IMR-90 (cell line): ENCODE data around the gene CAGE1. TPM values are rescaled to one million over a fixed set of nuclear protein-coding genes. Genes with fewer than 3 reads are reported as not detected.

Source experiments
- ATAC-seq: fragments of 200-7000 bp; cut with Tn5 transposase; 2 replicates; pipeline ENCODE4 v1.9.1; 2020; ENCODE audit warnings: low read depth, mild to moderate bottlenecking, moderate library complexity
- BruUV-seq: library from RNA; stranded (reverse); fragments of 400-500 nt; replicated peaks from 2 replicates; lab custom pipeline; 2021; lab: Mats Ljungman, UMichigan
- CTCF ChIA-PET: fragments of 300-600 bp; formaldehyde crosslinking; extraction: SDS; loops from one replicate; lab custom pipeline; 2021; ENCODE audit warnings: antibody characterized with exemption; lab: Yijun Ruan, JAX
- POLR2A ChIA-PET: fragments of 300-600 bp; sonication (Branson Sonifier 250); formaldehyde crosslinking; loops from one replicate; lab custom pipeline; 2022; ENCODE audit warnings: antibody characterized with exemption; ENCODE audit not compliant: unreplicated experiment; lab: Charles Lee
- DNase-seq: peaks from one replicate; pipeline ENCODE4 v3.0.0; 2013
- H2AFZ ChIP-seq: replicated peaks from 2 replicates; pipeline ENCODE3; 2013; ENCODE audit warnings: low read length, mild to moderate bottlenecking; ENCODE audit not compliant: poor library complexity
- H2AK5ac ChIP-seq: 2 replicates; pipeline ENCODE4 v1.6.1; 2013; ENCODE audit warnings: low read depth, low read length, inconsistent platforms
- H2AK9ac ChIP-seq: replicated peaks from 2 replicates; pipeline ENCODE3; 2013; ENCODE audit warnings: mild to moderate bottlenecking, low read depth, low read length, moderate library complexity; ENCODE audit not compliant: poor library complexity
- H2BK120ac ChIP-seq: 2 replicates; pipeline ENCODE4 v1.6.1; 2013; ENCODE audit warnings: low read depth, low read length, inconsistent platforms
- H2BK15ac ChIP-seq: 3 replicates; pipeline ENCODE4 v1.6.1; 2013; ENCODE audit warnings: low read depth, low read length, inconsistent platforms
- H2BK20ac ChIP-seq: 2 replicates; pipeline ENCODE4 v1.6.1; 2013; ENCODE audit warnings: low read depth, mild to moderate bottlenecking, inconsistent platforms, low read length, moderate library complexity
- H2BK5ac ChIP-seq: 2 replicates; pipeline ENCODE4 v1.6.1; 2013; ENCODE audit warnings: mild to moderate bottlenecking, low read depth, low read length, inconsistent platforms; ENCODE audit not compliant: poor library complexity, severe bottlenecking
- H3K14ac ChIP-seq: replicated peaks from 2 replicates; pipeline ENCODE4 v1.6.1; 2013; ENCODE audit warnings: low read depth, low read length, inconsistent platforms
- H3K18ac ChIP-seq: 2 replicates; pipeline ENCODE4 v1.6.1; 2013; ENCODE audit warnings: low read depth, low read length, control low read depth
- H3K23ac ChIP-seq: 2 replicates; pipeline ENCODE4 v1.6.1; 2013; ENCODE audit warnings: low read depth, low read length, inconsistent platforms
- H3K27ac ChIP-seq: 2 replicates; pipeline ENCODE4 v1.5.1; 2013; ENCODE audit warnings: mild to moderate bottlenecking, control low read depth, low read length; ENCODE audit not compliant: insufficient read depth
- H3K27me3 ChIP-seq: 2 replicates; pipeline ENCODE4 v1.6.1; 2013; ENCODE audit warnings: low read length; ENCODE audit not compliant: control insufficient read depth, insufficient read depth
- H3K36me3 ChIP-seq: 2 replicates; pipeline ENCODE4 v1.6.1; 2013; ENCODE audit warnings: low read length, mixed read lengths; ENCODE audit not compliant: control insufficient read depth, insufficient read depth
- H3K4ac ChIP-seq: 2 replicates; pipeline ENCODE4 v1.6.1; 2013; ENCODE audit warnings: low read depth, low read length, inconsistent platforms
- H3K4me1 ChIP-seq: 2 replicates; pipeline ENCODE4 v1.6.1; 2013; ENCODE audit warnings: low read length, mixed read lengths; ENCODE audit not compliant: control insufficient read depth, insufficient read depth
- H3K4me2 ChIP-seq: 2 replicates; pipeline ENCODE4 v1.6.1; 2013; ENCODE audit warnings: low read depth, mild to moderate bottlenecking, control low read depth, low read length, moderate library complexity
- H3K4me3 ChIP-seq: 2 replicates; pipeline ENCODE4 v1.5.1; 2013; ENCODE audit warnings: low read depth, mild to moderate bottlenecking, control low read depth, low read length, moderate library complexity; ENCODE audit not compliant: insufficient read depth
- H3K56ac ChIP-seq: 2 replicates; pipeline ENCODE4 v1.6.1; 2013; ENCODE audit warnings: low read length, inconsistent platforms; ENCODE audit not compliant: insufficient read depth; ENCODE audit errors: extremely low read depth
- H3K79me1 ChIP-seq, 2 experiments: 2 replicates each; pipeline ENCODE4 v1.6.1; 2013; ENCODE audit warnings: low read length in 2 of 2, inconsistent platforms in 1 of 2, low read depth in 1 of 2
- H3K9ac ChIP-seq: 2 replicates; pipeline ENCODE4 v1.6.1; 2013; ENCODE audit warnings: low read depth, low read length, control low read depth
- H3K9me1 ChIP-seq: 2 replicates; pipeline ENCODE4 v1.6.1; 2013; ENCODE audit warnings: low read length, inconsistent platforms; ENCODE audit not compliant: insufficient read depth
- H3K9me3 ChIP-seq: 2 replicates; pipeline ENCODE4 v1.6.1; 2013; ENCODE audit warnings: low read length; ENCODE audit not compliant: control insufficient read depth, insufficient read depth
- H4K20me1 ChIP-seq: 2 replicates; pipeline ENCODE4 v1.6.1; 2013; ENCODE audit warnings: low read length, inconsistent platforms; ENCODE audit not compliant: insufficient read depth
- H4K5ac ChIP-seq: 2 replicates; pipeline ENCODE4 v1.6.1; 2013; ENCODE audit warnings: mild to moderate bottlenecking, low read depth, low read length, control low read depth
- H4K8ac ChIP-seq, 2 experiments: 2 replicates each; pipeline ENCODE4 v1.6.1; 2013; ENCODE audit warnings: low read depth in 2 of 2, low read length in 2 of 2, control low read depth in 1 of 2, inconsistent platforms in 1 of 2
- H4K91ac ChIP-seq: 2 replicates; pipeline ENCODE4 v1.6.1; 2013; ENCODE audit warnings: low read depth, low read length, inconsistent platforms; ENCODE audit not compliant: insufficient read depth
- BHLHE40 ChIP-seq: fragments of 150-350 bp; IDR thresholded peaks from 2 replicates; pipeline ENCODE4 v1.6.1; 2016; ENCODE audit warnings: mild to moderate bottlenecking, low read depth, low read length
- CEBPB ChIP-seq: IDR thresholded peaks from 2 replicates; pipeline ENCODE4 v1.6.1; 2012; ENCODE audit warnings: low read depth, low read length, improper control_type of control experiment
- FOS ChIP-seq: fragments of 150-350 bp; IDR thresholded peaks from 2 replicates; pipeline ENCODE4 v1.6.1; 2016; ENCODE audit warnings: low read depth, low read length
- POLR2A ChIP-seq: IDR thresholded peaks from 2 replicates; pipeline ENCODE4 v1.6.1; 2012; ENCODE audit warnings: mild to moderate bottlenecking, low read depth, low read length
- RAD21 ChIP-seq: IDR thresholded peaks from 2 replicates; pipeline ENCODE4 v1.6.1; 2012; ENCODE audit warnings: low read length, improper control_type of control experiment
- WGBS, 2 experiments: methylation state at CpG; one replicate each; pipeline versions ENCODE4 v1.1.5 to v1.1.7; 2013; ENCODE audit warnings: missing lambda C conversion rate in 2 of 2; ENCODE audit not compliant: insufficient read length in 1 of 2; ENCODE audit errors: extremely low coverage in 2 of 2; 5-methylcytosine and 5-hydroxymethylcytosine counted together
- dilution Hi-C: fragments of 300-500 bp; cut with HindIII; formaldehyde crosslinking; loops from one replicate; pipeline ENCODE4 v1.14.3; 2018; ENCODE audit warnings: low sequenced_read_pairs; ENCODE audit not compliant: unreplicated experiment
- in situ Hi-C: fragments of 300-500 bp; cut with MboI; formaldehyde crosslinking; loops from 3 replicates; pipeline ENCODE4 v1.14.3; 2019; ENCODE audit warnings: low sequenced_read_pairs, inconsistent platforms, mixed read lengths
- intact Hi-C: fragments of 100-400 bp; cut with micrococcal nuclease; formaldehyde crosslinking; loops from 2 replicates; pipeline ENCODE4 v1.10.0; 2022
- polyA plus RNA-seq, 3 experiments: library from polyadenylated mRNA; depleted of rRNA; stranded (reverse); fragments of >200 nt; gene quantifications; 2 replicates each; pipeline ENCODE4 v1.2.3, GENCODE V29; 2012; ENCODE audit warnings: low replicate concordance in 1 of 3
- total RNA-seq: library from RNA; depleted of rRNA; stranded (reverse); fragments of >200 nt; gene quantifications from 2 replicates; pipeline ENCODE4 v1.2.3, GENCODE V29; 2012
- TF ChIP-seq, protein P1 (sequence below): fragments of 150-350 bp; IDR thresholded peaks from 2 replicates; pipeline ENCODE4 v1.6.1; 2017; ENCODE audit warnings: mild to moderate bottlenecking, antibody characterized with exemption, low read length, low read depth

The CAGE1 gene
- total and polyA plus RNA-seq, 2 of the 4 experiments (the other 2 are of a cell fraction), result not detected

DNA sequence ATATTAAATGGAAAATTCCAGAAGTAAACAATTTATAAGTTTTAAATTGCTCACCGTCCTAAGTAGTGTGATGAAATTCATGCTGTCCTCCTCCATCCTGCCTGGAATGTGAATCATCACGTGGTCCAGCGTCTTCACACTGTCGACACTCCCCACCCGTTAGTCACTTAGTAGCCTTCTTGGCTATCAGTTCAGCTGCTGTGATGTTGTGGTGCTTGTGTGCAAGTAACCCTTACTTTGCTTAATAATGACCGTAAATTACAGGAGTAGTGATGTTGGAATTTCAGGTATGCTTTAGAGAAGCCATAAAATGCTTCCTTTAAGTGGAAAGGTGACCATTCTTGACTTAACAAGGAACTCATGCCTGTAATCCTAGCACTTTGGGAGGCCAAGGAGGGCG is 25.3 kb upstream of the CAGE1 start:
- no peak overlapping the region for H2AFZ ChIP-seq
- peak overlapping the region; percentile 37 for H2BK5ac ChIP-seq
- H4K8ac ChIP-seq, result peak overlapping the region in 1 of 2 experiments; percentile 8; a peak in 1 of 4 replicates
- peaks cover 5 to 6% of the 10 kb centered on the region in 2 experiments; a peak in 1 of 4 replicates for H3K79me1 ChIP-seq
- H3K9ac ChIP-seq, result no peak overlapping the region
- no peak overlapping the region for H3K14ac ChIP-seq
- H4K20me1 ChIP-seq, result 0 out of 2 replicates have a peak, but pooled peaks cover 3% of the 10 kb centered on the region
- H4K91ac ChIP-seq, result 0 out of 2 replicates have a peak overlapping the region, but pooled peaks have one; percentile 4
- intact Hi-C loops (loop anchor here (5.0 kb wide), 1 partner anchor 192 kb away; no protein-coding TSS in a partner anchor), dilution Hi-C loops (no loop called here), in situ Hi-C loops (no loop called here)
- H3K18ac ChIP-seq, result peak overlapping the region; percentile 24; the same call in 1 of the 2 replicates
- no peak overlapping the region for H3K23ac ChIP-seq
- H2BK15ac ChIP-seq, result no peak overlapping the region; the same call in 1 of the 3 replicates
- CTCF ChIA-PET, result no interaction called here
- TF ChIP-seq, protein P1, sequence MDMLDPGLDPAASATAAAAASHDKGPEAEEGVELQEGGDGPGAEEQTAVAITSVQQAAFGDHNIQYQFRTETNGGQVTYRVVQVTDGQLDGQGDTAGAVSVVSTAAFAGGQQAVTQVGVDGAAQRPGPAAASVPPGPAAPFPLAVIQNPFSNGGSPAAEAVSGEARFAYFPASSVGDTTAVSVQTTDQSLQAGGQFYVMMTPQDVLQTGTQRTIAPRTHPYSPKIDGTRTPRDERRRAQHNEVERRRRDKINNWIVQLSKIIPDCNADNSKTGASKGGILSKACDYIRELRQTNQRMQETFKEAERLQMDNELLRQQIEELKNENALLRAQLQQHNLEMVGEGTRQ, result peak; percentile 97
- peak; percentile 44; the same call in 1 of the 2 replicates for TF ChIP-seq BHLHE40
- no peak for TF ChIP-seq POLR2A
- peak; percentile 88 for TF ChIP-seq CEBPB
- no peak for TF ChIP-seq RAD21
- TF ChIP-seq FOS, result peak; percentile 37; the same call in 1 of the 2 replicates
- no peak overlapping the region for H2AK5ac ChIP-seq
- peaks cover 10% of the 10 kb centered on the region; the same call in 1 of the 2 replicates for H3K9me1 ChIP-seq
- H2AK9ac ChIP-seq, result no peak overlapping the region
- H3K56ac ChIP-seq, result no peak overlapping the region
- BruUV-seq, result no TSS peak
- H3K4ac ChIP-seq, result 0 out of 2 replicates have a peak overlapping the region, but pooled peaks have one; percentile 4
- peak overlapping the region; percentile 70; the same call in 1 of the 2 replicates for H3K4me2 ChIP-seq
- peak overlapping the region; percentile 34; the same call in 1 of the 2 replicates for H3K27ac ChIP-seq
- POLR2A ChIA-PET, result no interaction called here
- H3K4me1 ChIP-seq, result peaks cover 11% of the 10 kb centered on the region
- no peaks in the 10 kb centered on the region for H3K27me3 ChIP-seq
- H2BK20ac ChIP-seq, result peak overlapping the region; percentile 20; the same call in 1 of the 2 replicates
- no peak overlapping the region for H2BK120ac ChIP-seq
- peak; percentile 89 for ATAC-seq
- H3K4me3 ChIP-seq, result no peak overlapping the region
- no peaks in the 10 kb centered on the region for H3K9me3 ChIP-seq
- DNase-seq, result peak; percentile 94
- peak overlapping the region; percentile 5; the same call in 1 of the 2 replicates for H4K5ac ChIP-seq
- WGBS, 2 experiments, result 100% methylated on average over 1 of the region's 7 CpGs; no CpG with 5 or more reads in 1 of the 2 experiments
- H3K36me3 ChIP-seq, result peaks cover 12% of the 10 kb centered on the region
